Measurements from ENCODE around the gene DDA1. TPM values are rescaled to one million over a fixed set of nuclear protein-coding genes. Genes with fewer than 3 reads are reported as not detected.
A peak's percentile ranks its signal among the peaks of the same experiment; 100 is the strongest.

Gene DDA1
- total RNA-seq, 1 experiment from 2014 or later: 55.6 TPM

DNA sequence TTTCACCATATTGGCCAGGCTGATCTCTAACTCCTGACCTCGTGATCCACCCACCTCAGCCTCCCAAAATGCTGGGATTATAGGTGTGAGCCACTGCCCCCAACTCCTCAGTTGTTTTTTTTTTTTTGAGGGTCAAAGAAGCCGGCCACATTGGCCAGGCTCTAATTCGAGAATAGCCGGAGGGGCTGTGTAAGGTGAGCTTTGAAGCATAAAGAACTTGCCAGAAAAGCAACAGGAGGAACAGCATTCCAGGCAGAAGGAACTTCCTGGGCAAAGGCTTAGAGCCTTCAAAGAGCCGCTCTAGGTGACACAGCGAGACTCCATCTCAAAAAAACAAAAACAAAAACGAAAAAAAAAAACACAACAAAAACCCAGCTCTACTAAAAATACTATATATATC is 43.3 kb upstream of the DDA1 start:
- no peaks in the 10 kb centered on the region; the same call in 1 of the 2 replicates for H3K4me1 ChIP-seq
- Mint-ChIP-seq H3K4me3 (ENCODE audit: unreplicated experiment) (no peak overlapping the region), H3K27ac (ENCODE audit: unreplicated experiment) (peak overlapping the region; percentile 80), H3K9me3 (ENCODE audit: unreplicated experiment) (no peaks in the 10 kb centered on the region), H3K4me1 (ENCODE audit: low read depth, unreplicated experiment) (peaks cover 8% of the 10 kb centered on the region), H3K27me3 (ENCODE audit: insufficient read depth, unreplicated experiment) (no peaks in the 10 kb centered on the region), H3K36me3 (ENCODE audit: insufficient read depth, unreplicated experiment) (peaks cover 41% of the 10 kb centered on the region)
- ChIA-PET CTCF (interaction anchor here (1.4 to 1.8 kb wide), 2 partner anchors 17 to 39 kb away, joined by 9 to 15 read pairs; partner anchors contain the start of gene MRPL34), POLR2A (interaction anchor here (0.5 to 1.2 kb wide), 2 partner anchors 34 to 43 kb away, joined by 3 to 11 read pairs; partner anchors contain the start of gene DDA1)
- no peaks in the 10 kb centered on the region for H3K36me3 ChIP-seq (ENCODE audit: control insufficient read depth, insufficient read depth, low read length)
- no TSS peak for BruUV-seq (replicated peaks)
- no peaks in the 10 kb centered on the region for H3K27me3 ChIP-seq (replicated peaks; ENCODE audit: control insufficient read depth, insufficient read depth, low read length)
- no peak overlapping the region for H3K4me3 ChIP-seq (ENCODE audit: low read depth, low read length)
- no peak for DNase-seq
- intact Hi-C loops (cut with micrococcal nuclease; ENCODE audit: unreplicated experiment): loop anchor here (2.0 to 5.0 kb wide), 2 partner anchors 17 to 39 kb away; partner anchors contain the start of gene OCEL1
- no peaks in the 10 kb centered on the region for H3K9me3 ChIP-seq
- TF ChIP-seq, protein P1, sequence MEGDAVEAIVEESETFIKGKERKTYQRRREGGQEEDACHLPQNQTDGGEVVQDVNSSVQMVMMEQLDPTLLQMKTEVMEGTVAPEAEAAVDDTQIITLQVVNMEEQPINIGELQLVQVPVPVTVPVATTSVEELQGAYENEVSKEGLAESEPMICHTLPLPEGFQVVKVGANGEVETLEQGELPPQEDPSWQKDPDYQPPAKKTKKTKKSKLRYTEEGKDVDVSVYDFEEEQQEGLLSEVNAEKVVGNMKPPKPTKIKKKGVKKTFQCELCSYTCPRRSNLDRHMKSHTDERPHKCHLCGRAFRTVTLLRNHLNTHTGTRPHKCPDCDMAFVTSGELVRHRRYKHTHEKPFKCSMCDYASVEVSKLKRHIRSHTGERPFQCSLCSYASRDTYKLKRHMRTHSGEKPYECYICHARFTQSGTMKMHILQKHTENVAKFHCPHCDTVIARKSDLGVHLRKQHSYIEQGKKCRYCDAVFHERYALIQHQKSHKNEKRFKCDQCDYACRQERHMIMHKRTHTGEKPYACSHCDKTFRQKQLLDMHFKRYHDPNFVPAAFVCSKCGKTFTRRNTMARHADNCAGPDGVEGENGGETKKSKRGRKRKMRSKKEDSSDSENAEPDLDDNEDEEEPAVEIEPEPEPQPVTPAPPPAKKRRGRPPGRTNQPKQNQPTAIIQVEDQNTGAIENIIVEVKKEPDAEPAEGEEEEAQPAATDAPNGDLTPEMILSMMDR (IDR thresholded peaks at IDR 0.05; ENCODE audit: insufficient read depth in 1 of 2, low read depth in 1 of 2, low read length in 1 of 2, severe bottlenecking in 1 of 2, unreplicated experiment in 1 of 2): no peak

DNA sequence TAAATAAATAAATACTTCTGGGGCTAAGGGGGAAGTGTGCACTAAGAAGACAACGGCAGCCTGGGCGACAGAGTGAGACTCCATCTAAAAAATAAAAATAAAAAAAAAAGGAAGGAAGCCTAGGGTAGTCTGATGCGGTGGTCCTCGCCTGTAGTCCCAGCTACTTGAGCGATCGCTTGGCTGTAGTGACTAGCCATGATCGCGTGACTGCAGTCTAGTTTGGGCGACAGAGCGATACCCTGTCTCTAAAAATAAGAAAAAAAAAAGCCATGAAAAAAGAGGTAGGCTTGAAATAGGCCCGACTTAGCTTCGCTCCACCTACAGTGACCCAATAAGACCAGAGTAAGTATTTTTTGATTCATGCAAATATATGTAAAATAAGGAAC is 42.8 kb upstream of the DDA1 start:
- POLR2A ChIA-PET: interaction anchor here (0.5 to 1.5 kb wide), 9 partner anchors 16 to 198 kb away, joined by 3 to 16 read pairs (median 7); partner anchors contain the start of genes DDA1, NR2F6, OCEL1 and USE1
- Mint-ChIP-seq H3K27me3 (ENCODE audit: insufficient read depth, unreplicated experiment) (no peaks in the 10 kb centered on the region), H3K9me3 (ENCODE audit: unreplicated experiment) (no peaks in the 10 kb centered on the region), H3K4me1 (ENCODE audit: low read depth, unreplicated experiment) (peaks cover 7% of the 10 kb centered on the region), H3K4me3 (ENCODE audit: unreplicated experiment) (peak overlapping the region; percentile 74), H3K36me3 (ENCODE audit: insufficient read depth, unreplicated experiment) (peaks cover 46% of the 10 kb centered on the region), H3K27ac (ENCODE audit: unreplicated experiment) (peak overlapping the region; percentile 80)
- CTCF ChIA-PET: interaction anchor here (0.6 to 1.8 kb wide), 10 partner anchors 16 to 308 kb away, joined by 3 to 15 read pairs (median 4); partner anchors contain the start of gene MRPL34
- Histone ChIP-seq H3K4me3 (ENCODE audit: low read depth, low read length) (no peak overlapping the region), H3K4me1 (no peaks in the 10 kb centered on the region; the same call in 1 of the 2 replicates), H3K36me3 (ENCODE audit: control insufficient read depth, insufficient read depth, low read length) (no peaks in the 10 kb centered on the region; the same call in 1 of the 2 replicates), H3K9me3 (no peaks in the 10 kb centered on the region), H3K27me3 (replicated peaks; ENCODE audit: control insufficient read depth, insufficient read depth, low read length) (no peaks in the 10 kb centered on the region)
- no peak for DNase-seq
- BruUV-seq (replicated peaks): no TSS peak
- TF ChIP-seq, protein P1 (IDR thresholded peaks at IDR 0.05; ENCODE audit: insufficient read depth in 1 of 2, low read depth in 1 of 2, low read length in 1 of 2, severe bottlenecking in 1 of 2, unreplicated experiment in 1 of 2): no peak
- intact Hi-C loops (cut with micrococcal nuclease; ENCODE audit: unreplicated experiment): loop anchor here (2.0 to 5.0 kb wide), 2 partner anchors 16 to 39 kb away; partner anchors contain the start of gene OCEL1

DNA sequence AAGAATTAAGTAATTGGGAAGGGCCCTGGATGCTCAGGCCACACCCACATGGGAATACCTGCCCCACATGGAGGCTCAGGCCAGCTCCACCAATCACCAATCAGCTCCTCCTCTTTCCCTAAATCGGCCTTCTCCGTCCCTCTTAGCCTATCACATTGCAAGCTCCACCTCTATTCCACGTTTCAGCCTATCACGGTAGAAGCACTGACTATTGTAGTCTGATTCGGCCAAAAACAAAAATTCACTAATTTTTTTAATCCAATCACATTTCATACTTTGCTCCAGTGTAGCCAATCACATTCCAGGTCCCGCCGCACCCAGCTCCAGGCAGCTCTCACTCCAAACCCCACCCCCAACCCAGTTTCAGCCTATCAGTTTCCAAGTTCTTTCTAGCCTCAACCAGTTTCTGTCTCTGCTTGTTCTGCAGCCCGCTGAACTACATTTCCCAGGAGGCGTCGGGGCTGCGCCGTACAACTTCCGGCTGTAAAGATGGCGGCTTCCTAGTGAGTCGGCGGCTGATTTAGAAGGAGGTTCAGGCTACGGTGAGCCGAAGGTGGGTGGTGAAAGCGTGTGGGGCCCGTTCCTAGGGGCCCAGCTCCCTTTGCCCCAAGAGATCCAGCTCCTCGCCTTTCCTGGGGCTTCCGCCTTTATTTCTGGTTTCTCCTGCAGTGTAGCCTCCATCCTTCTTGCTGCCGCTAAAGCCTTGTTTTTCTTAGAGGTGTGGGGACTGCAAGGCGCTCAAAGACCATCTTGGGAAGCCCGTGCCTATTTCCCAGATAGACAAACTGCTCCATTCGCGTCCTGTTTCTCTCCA is 42.2 kb upstream of the DDA1 start, which contains the start of gene BABAM1:
TSS of gene BABAM1 (plus strand) at position 469 of the 814 bp plus-strand sequence. CDS start 1,364 bp downstream, outside the sequence.
- Histone ChIP-seq H3K4me3 (ENCODE audit: low read depth, low read length) (peak within 1 kb of the TSS; percentile 93), H3K4me1 (no peaks in the 10 kb centered on the region; the same call in 1 of the 2 replicates), H3K9me3 (no peaks in the 10 kb centered on the region), H3K36me3 (ENCODE audit: control insufficient read depth, insufficient read depth, low read length) (no peaks in the 10 kb centered on the region; the same call in 1 of the 2 replicates), H3K27me3 (replicated peaks; ENCODE audit: control insufficient read depth, insufficient read depth, low read length) (no peaks in the 10 kb centered on the region)
- Mint-ChIP-seq H3K4me3 (ENCODE audit: unreplicated experiment) (peak within 1 kb of the TSS; percentile 74), H3K27me3 (ENCODE audit: insufficient read depth, unreplicated experiment) (no peaks in the 10 kb centered on the region), H3K36me3 (ENCODE audit: insufficient read depth, unreplicated experiment) (peaks cover 46% of the 10 kb centered on the region), H3K4me1 (ENCODE audit: low read depth, unreplicated experiment) (peaks cover 7% of the 10 kb centered on the region), H3K9me3 (ENCODE audit: unreplicated experiment) (no peaks in the 10 kb centered on the region), H3K27ac (ENCODE audit: unreplicated experiment) (peak within 1 kb of the TSS; percentile 80)
- intact Hi-C loops (cut with micrococcal nuclease; ENCODE audit: unreplicated experiment): loop anchor here (1.0 to 5.0 kb wide), 3 partner anchors 16 to 52 kb away; partner anchors contain the start of genes OCEL1 and USE1
- ChIA-PET CTCF (interaction anchor here (0.6 to 1.8 kb wide), 10 partner anchors 16 to 308 kb away, joined by 3 to 15 read pairs (median 4); partner anchors contain the start of gene MRPL34), POLR2A (interaction anchor here (0.6 to 1.5 kb wide), 8 partner anchors 15 to 199 kb away, joined by 3 to 16 read pairs (median 9); partner anchors contain the start of genes DDA1, NR2F6, OCEL1 and USE1)
- peak; percentile 97 to 98 for DNase-seq
- TF ChIP-seq, protein P1 (IDR thresholded peaks at IDR 0.05; ENCODE audit: insufficient read depth in 1 of 2, low read depth in 1 of 2, low read length in 1 of 2, severe bottlenecking in 1 of 2, unreplicated experiment in 1 of 2): no peak
- no TSS peak for BruUV-seq (replicated peaks)

All from Caco-2 (cell line).